GM12892 (cell line): ENCODE results near the gene ANXA8.
"Not testable (repeated sequence)": the region's sequence is repeated elsewhere in the genome, so short reads cannot be mapped to it uniquely, and the experiment has no call there.

Experiments
- POLR2A ChIP-seq: IDR thresholded peaks from 2 replicates; pipeline ENCODE4 v1.6.1; 2011; ENCODE audit warnings: low read depth, low read length, control low read depth
- POLR2AphosphoS5 ChIP-seq: IDR thresholded peaks from 2 replicates; pipeline ENCODE4 v1.6.1; 2011; ENCODE audit warnings: low read depth, low read length, control low read depth

- not testable (repeated sequence) for TF ChIP-seq POLR2A, POLR2AphosphoS5
Observed at GRCh38 chr10:47465216-47465917, 18.5 kb downstream of the ANXA8 start.
